Measurements from ENCODE around the gene ZDHHC6.
"Not testable (repeated sequence)": the region's sequence is repeated elsewhere in the genome, so short reads cannot be mapped to it uniquely, and the experiment has no call there.

The ZDHHC6 gene

GRCh38 chr10:112442063-112442462 lies 4.7 kb downstream of the ZDHHC6 start:
- no peak for DNase-seq

DNA sequence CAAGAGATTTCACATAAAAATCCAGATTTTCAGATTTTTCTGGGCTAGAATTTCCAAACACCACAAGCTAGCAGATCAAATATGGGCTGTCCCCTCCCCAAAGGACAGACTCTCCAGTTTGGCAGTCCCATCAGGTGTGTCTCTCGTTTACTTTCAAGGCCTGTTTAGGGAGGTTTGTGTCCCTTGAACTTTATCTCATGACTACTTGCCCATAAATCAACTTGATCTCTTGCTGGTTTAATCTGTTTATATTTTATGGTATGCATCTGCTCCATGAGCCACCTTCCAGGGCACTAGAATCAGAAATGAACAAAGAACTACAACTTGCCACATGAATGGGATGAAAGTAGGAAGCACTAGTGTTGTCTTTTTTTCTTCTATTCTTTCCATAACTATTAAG lies 5.2 kb downstream of the ZDHHC6 start:
- no peak for DNase-seq

GRCh38 chr10:112438356-112438755 lies 8.4 kb downstream of the ZDHHC6 start:
- no peak for DNase-seq

DNA sequence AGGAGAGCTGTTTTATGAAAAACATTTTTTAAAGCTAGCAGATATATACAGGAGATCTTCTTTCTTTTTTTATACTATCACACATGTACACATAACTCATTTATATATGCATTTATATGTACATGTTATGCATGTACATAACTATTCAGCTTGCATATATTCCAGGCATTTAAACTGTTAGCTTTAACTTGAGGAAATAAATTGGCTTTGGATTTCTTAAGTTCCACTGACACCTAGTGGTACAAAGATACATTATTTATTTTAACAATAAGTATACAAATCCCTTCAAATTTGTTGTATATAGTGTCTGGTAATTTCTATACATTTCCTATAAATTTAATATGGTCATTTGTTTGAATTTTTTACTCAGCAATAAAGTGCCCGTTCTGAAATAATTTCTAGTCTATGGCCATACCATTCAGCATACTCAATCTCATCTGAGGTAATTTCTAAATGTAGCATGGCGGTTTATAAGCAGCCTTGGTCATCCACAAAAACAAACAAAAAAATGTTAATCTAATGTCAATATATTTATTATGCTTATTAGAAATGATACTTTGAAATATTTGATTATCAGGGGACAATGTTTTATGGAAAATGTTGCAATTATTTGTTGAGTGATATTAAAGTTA lies 11.6 kb downstream of the ZDHHC6 start:
- no peak for DNase-seq

DNA sequence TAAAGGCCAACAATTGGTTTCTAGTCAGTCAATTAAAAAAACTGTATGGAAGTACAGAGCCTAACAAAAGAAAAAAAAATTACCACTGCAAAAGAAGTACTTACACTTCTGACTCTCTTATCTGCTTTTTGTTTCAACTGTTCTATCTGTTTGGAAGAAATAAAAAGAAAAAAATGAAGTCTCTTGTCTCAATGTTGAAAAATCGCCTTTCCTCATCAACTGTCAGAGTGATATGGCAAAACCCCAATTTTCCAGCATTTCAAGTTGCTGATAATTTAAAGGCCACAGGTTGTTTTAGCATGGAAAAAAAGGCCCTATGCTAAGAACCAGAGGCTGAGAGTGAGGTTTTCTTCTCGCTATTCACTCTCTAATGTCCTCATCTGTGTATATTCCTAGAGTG lies 13.6 kb downstream of the ZDHHC6 start:
- no peak for DNase-seq

DNA sequence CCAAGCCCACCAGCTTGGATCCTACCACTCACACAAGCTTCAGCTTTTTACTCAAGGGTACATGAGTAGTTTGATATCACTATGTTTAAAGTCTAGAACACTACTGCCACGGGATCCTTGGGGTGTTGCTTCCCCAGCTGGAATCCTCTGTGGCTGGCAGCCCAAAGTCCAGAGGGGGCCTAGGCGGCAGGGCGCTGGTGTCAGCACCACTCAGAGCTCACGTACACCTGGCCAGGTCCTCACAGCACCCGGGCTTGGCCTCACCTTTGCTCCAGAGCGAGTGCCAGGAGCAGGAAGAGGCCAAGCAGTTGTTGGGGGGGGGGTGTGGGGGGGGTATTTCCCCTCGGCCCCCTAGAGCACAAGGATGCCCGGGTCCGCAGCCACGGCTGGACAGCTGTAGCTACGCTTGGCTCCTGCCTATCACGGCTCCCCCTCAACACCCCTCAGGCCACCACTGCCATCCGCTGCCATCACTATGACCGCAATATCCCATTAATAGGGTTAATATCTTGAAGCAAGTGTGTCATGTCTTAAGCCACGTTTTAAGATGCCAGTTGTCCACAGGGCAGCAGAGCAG lies 17.0 kb downstream of the ZDHHC6 start:
- DNase-seq: no peak

DNA sequence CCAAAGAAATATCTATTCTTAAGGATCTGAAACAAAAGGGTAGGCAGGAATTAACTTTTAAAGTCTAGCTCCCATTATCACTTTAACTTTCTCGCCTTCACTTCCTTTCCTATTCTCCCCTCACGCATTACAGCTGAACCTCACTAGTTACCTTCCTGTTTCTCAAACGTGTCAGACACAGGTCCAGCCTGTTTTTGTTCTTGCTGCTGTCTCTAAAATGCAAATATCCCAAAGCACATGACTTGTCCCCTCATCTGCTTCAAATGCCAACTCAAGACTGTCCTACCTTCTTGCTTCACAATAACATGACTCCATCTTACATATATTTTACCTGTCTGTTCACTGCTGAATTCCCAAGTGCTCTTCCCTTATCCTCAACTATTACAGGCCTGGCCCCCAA lies 17.6 kb downstream of the ZDHHC6 start:
- no peak for DNase-seq

- DNase-seq: no peak
Measured at GRCh38 chr10:112426111-112426510, 20.6 kb downstream of the ZDHHC6 start.

- no peak for DNase-seq
Measured at GRCh38 chr10:112424651-112425050, 22.1 kb downstream of the ZDHHC6 start.

DNA sequence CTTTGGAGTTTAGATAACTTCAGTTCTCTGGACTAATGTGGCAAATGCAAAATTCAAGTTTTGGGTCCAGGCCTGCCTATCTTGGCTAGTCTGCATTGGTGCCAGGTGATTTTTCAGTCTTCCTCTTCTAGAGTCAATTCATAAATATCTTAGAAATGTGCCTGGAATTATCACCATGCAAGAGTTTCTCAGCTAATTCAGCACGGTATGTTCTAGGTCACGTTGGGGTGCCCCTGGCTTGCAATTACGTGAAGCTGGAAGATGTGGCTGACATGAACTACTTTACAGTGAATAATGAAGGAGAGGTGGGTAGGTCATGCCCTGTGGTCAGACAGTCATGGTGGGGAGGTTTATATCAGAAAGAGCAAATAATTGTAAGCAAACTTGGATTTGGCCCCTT lies 25.0 kb downstream of the ZDHHC6 start:
- no peak for DNase-seq

- no peak for DNase-seq
Measured at GRCh38 chr10:112412696-112413095, 34.0 kb downstream of the ZDHHC6 start.

DNA sequence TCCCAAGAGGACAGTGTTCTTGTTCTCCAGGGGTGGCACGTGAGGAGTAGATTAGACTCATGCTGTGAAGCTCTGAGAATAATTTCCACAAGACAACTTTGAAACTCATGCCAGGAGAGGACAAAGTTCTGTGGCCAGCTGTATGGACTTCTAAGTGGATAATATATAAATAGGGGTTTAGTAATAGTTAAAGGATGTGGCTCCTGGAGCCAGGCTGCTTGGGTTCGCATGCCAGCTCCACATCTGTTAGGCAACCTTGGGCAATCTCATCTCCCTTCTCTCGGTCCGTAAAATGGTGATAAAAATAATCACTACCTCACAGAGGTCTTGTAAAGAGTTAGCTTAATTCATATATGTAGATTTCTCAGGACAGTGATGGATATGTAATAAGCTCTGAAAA lies 37.0 kb downstream of the ZDHHC6 start:
- no peak for DNase-seq

GRCh38 chr10:112409299-112409698 lies 37.4 kb downstream of the ZDHHC6 start:
- no peak for DNase-seq

DNA sequence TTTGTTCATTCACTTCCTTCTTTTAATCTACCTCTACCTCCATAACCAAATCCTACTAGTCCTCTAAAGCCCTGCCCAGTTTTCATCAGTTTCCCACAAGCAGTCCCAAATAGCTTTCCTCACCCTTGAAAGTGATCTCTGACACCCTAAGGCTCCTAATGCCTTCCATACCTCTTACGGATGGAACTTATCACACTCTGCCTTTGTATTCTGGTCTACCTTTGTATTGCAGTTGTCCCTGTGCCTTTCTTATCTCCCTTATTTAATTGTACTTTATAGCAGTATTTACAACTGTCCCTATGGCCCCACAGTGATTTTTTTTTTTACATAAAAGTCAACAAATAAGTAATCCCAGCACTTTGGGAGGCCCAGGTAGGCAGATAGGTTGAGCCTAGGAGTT lies 39.0 kb downstream of the ZDHHC6 start:
- DNase-seq: no peak

- DNase-seq: not testable (repeated sequence)
Measured at GRCh38 chr10:112406806-112407205, 39.9 kb downstream of the ZDHHC6 start.

DNA sequence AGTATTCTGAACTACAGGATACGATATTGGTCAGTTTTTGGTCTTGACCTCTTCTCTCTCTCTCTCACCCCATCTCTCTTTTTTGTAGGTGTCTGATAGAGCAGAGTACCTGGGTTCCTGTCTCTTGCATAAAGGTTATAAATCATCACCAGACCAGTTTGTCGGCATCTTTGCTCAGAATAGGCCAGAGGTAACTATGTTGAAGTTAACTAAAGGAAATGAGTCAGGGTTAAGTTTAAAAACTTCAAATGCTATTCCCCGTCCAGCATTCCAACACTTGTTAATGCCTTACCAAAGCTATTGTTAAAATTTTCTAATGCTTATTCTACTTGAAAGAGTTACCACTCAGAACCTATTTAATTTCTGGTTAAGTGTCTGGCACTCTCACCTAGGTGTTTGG lies 42.1 kb downstream of the ZDHHC6 start:
- DNase-seq: no peak

DNA sequence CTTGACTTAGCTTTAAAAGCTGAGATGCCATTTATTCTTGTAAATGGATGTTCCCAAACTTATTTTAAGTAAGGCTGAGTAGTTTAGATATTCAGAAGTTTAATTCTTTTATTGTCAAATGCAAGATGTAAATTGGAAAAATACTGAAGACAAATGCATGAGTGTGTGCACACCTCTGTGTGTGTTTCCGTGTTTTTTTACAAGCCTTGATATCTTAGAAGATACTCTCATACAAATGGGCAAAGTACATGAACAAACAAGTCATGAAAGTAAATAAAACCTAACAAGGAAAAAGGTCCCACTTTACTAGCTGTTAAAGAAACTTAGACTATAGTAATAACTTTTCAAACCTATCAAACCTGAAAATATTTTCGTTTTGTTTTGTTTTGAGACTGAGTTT lies 43.8 kb downstream of the ZDHHC6 start:
- no peak for DNase-seq

GRCh38 chr10:112397592-112397991 lies 49.1 kb downstream of the ZDHHC6 start:
- no peak for DNase-seq

DNA sequence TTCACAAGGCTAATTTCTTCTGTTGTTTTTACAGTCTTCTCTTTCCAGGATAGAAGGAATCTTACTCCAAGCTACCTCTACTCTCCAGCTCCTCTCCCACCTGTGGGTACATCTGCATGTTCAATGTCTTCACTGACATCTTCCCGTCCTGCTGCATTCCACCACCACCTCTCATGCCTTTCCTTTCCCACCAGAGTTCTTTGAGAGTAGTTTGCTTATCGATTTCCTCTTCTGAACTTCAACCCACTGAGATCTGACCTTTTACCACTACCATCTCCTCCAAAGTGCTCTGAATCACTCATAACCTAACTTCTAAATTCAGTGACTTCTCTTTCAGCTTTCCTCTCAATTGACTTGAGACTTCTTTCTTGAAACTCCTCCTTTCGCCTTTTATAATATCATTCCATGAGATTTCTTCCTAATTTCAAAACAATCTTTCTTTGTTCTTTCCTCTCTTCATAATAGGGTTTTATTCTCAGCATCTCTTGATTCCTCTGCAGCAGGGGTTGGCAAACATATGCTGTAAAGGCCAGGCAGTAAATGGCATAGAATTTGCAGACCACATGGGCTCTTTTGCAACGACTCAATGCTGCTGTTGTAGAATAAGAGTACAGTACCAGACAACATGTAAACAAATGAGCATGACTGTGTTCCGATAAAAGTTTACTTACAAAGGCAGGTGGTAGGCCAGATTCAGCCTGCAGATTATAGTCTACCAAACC lies 50.7 kb downstream of the ZDHHC6 start:
- no peak for DNase-seq

- no peak for DNase-seq
Measured at GRCh38 chr10:112394475-112394875, 52.2 kb downstream of the ZDHHC6 start.

GRCh38 chr10:112393827-112394226 lies 52.9 kb downstream of the ZDHHC6 start:
- DNase-seq: no peak

GRCh38 chr10:112393341-112393740 lies 53.4 kb downstream of the ZDHHC6 start:
- no peak for DNase-seq

DNA sequence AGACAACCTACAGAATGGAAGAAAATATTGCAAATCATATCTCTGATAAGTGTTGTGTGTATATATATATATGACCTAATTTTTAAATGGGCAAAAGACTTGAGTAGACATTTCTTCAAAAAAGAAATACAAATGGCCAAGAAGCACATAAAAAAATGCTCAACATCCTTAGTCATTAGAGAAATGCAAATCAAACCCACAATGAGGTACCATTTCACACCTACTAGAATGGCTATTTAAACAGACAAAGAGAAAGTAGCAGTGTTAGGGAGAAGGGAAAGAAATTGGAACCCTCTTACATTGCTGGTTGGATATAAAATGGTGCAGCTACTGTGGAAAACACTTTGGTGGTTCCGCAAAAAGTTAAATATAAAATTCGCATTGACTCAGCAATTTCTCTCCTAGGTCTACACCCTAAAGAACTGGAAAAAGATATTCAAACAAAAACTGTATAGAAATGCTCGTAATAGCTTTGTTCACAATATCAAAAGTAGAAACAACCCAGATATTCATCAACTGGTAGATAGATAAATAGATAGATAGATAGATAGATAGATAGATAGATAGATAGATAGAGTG lies 56.5 kb downstream of the ZDHHC6 start:
- DNase-seq: no peak

DNA sequence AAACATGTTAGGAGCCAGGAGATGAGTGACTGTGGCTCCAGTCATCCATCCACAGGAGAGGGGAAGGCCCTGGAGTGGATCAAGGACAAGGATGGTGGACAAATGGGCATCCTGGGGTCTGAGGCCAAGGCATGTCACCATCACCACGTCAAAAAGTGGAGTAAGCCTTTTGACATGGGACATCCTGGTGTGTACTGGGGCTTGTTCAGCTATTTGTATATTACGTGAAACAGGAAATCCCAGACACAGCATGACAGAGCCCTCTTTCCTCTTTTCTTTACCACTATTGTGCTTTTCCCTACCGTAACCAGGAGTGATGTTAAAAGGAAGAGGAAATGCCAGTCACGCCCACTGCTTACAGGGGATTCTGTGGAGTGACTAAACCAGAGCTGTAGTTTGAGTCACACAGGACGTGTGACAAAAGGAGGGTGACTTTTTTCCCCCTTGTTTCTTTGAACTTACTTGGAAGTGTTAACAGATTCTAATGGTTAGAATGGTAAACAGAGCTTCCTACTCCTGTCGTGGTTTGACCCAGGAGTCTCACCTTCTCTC lies 57.4 kb downstream of the ZDHHC6 start:
- no peak for DNase-seq
